T-helper 2 cell (primary cell): ENCODE measurements around the gene OLFML2B.

Experiments
- DNase-seq, 5 experiments: peaks; one replicate each; pipeline versions ENCODE4 v3.0.0 to v3.0.0-alpha.2; 2012 to 2022

The OLFML2B gene

DNA sequence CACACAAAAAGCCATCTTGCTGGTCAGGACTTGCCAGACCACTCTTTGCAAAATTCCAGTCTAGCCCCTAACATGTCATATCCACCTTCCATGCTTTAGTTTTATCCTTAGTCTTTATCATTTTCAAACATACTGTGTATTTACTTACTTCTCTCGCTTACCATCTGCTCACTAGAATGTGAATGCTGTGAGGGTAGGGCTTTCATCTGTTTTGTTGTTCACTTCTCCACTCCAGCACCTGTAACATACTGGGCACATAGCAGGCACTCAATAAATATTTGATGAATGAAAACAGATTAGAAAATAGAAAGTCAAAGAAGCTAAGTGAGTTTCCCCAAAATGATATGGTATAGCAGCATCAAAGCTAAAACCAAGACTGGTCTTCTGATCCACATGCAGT lies 79.9 kb downstream of the OLFML2B start:
- no peak for DNase-seq

DNA sequence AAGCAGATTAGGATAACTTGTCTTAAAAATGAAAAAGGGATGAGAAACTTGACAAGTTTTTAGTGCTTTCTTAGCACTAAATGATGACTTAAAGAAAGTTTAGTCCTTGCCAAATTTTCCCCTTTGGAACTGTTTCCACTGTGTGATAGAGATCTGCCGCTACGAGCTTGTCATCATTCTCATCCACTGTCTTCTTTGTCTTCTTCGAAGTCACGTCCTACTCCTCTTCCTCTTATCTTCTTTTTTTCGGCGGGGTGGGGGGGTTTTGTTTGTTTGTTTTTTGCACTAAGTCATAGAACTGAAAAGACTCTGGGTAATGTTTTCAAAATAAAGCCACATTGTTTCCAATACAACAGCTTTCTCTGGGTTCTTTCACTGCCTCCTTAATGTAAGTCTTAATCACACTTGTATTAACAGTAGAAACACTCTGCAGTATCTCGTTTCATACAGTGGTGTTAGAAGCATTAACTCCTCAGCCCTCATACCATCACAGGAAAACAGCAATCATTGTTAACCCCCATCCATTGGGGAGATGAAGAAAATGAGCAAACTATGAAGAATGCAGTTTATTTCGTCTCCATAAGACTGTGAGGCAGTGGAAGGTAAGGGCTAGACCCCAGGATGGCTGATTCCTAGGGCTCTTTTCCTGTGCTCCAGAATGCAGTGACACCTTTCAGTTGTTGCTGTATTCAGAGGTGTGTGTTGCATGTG lies 81.8 kb downstream of the OLFML2B start:
- no peak for DNase-seq

DNA sequence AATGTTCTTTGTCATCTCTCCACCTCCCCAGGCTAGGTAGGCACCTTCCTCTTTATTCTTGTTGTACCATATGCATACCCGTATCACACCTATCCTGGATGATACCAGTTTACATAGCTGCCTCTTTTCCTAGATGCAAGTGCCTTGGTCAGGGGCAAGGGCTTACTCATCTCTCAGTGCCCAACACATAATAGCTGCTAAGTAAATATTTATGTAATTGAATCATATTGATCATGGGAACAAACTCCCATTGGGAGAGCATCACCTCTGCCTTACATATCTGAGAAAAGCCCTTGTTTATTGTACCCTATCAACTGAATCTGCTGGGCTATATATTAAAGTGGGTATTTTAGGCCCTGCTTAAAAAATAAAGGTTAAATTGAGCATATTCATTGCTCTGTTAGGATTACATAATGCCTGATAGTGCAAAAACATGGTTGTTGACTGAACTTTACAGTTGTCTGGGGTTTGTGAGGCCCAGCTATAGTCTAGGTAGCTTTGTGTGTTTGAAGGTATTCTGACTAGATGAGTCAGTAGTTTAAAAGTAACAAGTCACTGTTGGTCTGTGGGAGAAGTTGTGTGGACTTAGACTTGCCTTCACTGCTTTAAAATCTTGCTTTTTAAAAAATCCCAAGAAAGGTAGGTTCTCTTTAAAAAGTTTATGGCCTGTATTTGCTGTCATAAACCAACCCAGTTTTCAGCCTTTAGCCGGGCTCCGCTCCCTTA lies 82.6 kb downstream of the OLFML2B start:
- no peak for DNase-seq

DNA sequence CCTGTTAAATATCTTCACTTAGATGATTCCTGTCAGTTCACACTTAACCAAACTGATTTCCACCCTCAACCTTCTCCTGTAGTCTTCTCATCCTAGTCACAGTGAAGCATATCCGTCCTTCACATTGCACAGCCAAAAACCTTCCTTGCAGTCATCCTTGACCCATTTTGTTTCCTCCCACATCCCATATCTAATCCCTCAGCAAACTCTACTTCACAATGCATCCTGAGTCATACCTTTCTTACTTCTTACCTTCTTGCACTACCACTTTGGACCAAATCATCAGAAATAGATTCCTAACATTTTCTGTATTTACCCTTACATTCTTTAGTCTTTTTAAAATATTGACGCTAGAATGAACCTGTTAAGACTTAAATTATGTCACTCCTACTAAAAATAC lies 86.9 kb downstream of the OLFML2B start:
- DNase-seq = no peak

DNA sequence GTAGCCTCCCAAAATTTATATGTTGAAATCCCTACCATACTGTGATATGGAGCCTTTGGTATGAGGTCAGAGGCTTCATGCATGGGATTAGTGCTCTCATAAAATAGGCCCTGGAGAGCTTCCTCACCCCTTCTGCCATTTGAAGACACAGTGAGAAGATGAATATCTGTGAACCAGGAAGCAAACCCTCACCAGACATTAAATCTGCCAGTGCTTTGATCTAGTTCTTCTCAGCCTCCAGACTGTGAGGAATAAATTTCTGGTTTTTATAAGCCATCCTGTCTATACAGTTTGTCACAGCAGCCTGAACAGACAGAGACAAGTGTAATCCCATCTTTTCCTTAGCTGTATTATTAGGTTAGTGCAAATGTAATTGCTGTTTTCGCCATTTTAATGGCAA lies 88.4 kb downstream of the OLFML2B start:
- peak in 1 of 5 experiments; percentile 32 for DNase-seq

DNA sequence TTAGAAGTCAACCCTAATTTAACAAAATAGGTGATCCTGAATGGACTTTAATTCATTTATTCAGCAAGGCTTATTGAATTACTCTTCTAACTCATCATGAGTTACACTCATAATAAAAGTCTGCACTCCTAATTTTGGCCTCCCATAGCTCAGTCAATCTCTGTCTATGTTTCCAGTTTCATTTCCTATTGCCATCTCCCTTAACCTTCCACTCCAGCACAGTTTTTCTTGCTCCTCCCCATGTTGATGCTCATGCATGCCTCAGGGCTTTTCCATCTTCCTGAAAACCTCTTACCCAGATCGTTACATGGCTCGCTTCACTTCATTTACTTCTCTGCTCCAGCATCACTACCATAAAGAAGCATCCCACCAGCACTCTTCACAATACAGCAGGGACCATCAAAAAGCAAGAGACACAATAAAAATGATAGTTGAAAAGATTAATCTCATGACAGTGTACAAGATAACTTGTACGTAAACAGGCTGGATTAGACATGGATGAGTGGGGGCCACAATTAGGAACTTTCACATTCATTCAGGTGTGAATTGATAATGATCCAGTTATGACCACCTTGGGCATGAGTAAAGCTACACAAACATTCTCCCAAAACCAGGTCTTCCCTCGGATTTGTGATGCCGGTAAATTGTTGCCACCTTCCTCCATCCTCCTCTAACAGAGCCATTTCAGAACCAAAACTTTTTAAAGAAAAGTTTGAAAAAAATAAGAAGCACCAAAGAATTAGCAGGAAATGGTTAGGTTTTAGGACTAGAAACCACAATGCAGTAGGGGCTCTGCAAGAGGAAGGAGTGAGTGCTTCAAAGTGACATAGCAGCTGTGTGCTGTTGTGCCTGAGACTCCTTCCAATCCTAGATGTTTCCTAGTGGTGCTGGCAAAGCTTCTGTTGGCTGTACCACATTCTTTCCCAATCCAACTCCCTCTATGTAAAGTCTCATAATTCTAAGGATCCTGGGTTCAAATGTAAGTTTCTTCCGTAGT lies 89.8 kb downstream of the OLFML2B start:
- DNase-seq = peak in 2 of 5 experiments; percentile 16 to 80
